HUES6 (cell line): ENCODE measurements around the gene EIF4A3.

Experiments used
- H3K27ac ChIP-seq: 2 replicates; pipeline ENCODE4 v1.7.0; 2013; ENCODE audit warnings: low read depth, mild to moderate bottlenecking, low read length, inconsistent platforms
- H3K27me3 ChIP-seq: 2 replicates; pipeline ENCODE4 v1.6.1; 2013; ENCODE audit warnings: low read length; ENCODE audit not compliant: control insufficient read depth, insufficient read depth
- H3K36me3 ChIP-seq: 2 replicates; pipeline ENCODE4 v1.6.1; 2013; ENCODE audit warnings: low read length; ENCODE audit not compliant: control insufficient read depth, insufficient read depth
- H3K4me1 ChIP-seq: 2 replicates; pipeline ENCODE4 v1.6.1; 2013; ENCODE audit warnings: low read length; ENCODE audit not compliant: control insufficient read depth, insufficient read depth
- H3K4me3 ChIP-seq: 2 replicates; pipeline ENCODE4 v1.5.1; 2013; ENCODE audit warnings: low read depth, low read length
- H3K9ac ChIP-seq: one replicate; pipeline ENCODE4 v1.6.1; 2013; ENCODE audit warnings: mild to moderate bottlenecking, low read length
- H3K9me3 ChIP-seq: 2 replicates; pipeline ENCODE4 v1.6.1; 2013; ENCODE audit warnings: low read depth, low read length; ENCODE audit not compliant: control insufficient read depth, insufficient read depth

The EIF4A3 gene

GRCh38 chr17:80132906-80133625 is 13.9 kb downstream of the EIF4A3 start:
- Histone ChIP-seq H3K4me3 (no peak overlapping the region), H3K36me3 (peaks cover 51% of the 10 kb centered on the region), H3K27me3 (no peaks in the 10 kb centered on the region), H3K4me1 (no peaks in the 10 kb centered on the region; the same call in 1 of the 2 replicates), H3K27ac (no peak overlapping the region), H3K9me3 (no peaks in the 10 kb centered on the region), H3K9ac (no peak overlapping the region)

DNA sequence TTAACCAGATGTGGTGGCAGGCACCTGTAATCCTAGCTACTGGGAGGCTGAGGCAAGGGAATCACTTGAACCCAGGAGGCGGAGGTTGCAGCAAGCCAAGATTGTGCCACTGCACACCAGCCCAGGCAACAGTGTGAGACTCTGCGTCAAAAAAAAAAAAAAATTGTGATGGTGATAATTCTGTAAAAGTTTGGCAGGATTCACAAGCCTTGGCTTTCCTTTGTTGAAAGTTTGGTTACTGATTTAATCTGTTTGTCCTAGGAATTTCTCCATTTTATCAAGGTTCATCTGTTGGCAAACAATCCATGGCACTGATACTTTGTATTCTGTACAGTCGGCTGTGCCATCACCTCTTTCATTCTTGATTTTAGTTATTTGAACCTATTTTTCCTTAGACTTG is 15.9 kb downstream of the EIF4A3 start:
- Histone ChIP-seq H3K27ac (no peak overlapping the region), H3K9ac (no peak overlapping the region), H3K36me3 (peaks cover 31% of the 10 kb centered on the region), H3K9me3 (no peaks in the 10 kb centered on the region), H3K27me3 (no peaks in the 10 kb centered on the region), H3K4me3 (no peak overlapping the region), H3K4me1 (no peaks in the 10 kb centered on the region; the same call in 1 of the 2 replicates)

DNA sequence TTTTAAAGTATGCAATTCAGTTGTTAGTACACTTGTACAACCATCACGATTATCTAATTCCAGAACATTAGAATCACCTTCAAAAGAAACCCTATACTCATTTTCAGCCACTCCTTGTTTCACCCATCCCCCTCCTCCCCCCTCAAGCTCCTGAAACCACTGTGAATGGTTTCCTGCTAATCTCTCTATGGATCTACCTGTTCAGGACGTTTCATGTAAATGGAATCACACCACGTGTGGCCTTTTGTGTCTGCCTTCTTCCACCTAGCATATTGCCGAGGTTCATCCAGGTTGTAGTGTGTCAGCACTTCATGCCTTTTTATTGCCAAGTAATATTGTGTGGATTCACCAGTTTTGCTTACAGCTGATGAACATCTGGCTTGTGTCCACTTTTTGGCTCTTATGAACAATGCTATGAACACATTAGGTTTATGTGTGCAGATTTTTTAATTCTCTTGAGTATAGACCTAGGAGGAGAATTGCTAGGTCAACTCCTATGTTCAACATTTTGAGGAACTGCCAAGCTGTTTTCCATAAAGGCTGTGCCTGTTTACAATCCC is 17.8 kb downstream of the EIF4A3 start:
- Histone ChIP-seq H3K27ac (no peak overlapping the region), H3K9ac (no peak overlapping the region), H3K4me3 (no peak overlapping the region), H3K9me3 (no peaks in the 10 kb centered on the region), H3K36me3 (peaks cover 12% of the 10 kb centered on the region), H3K4me1 (peaks cover 8% of the 10 kb centered on the region), H3K27me3 (no peaks in the 10 kb centered on the region)

DNA sequence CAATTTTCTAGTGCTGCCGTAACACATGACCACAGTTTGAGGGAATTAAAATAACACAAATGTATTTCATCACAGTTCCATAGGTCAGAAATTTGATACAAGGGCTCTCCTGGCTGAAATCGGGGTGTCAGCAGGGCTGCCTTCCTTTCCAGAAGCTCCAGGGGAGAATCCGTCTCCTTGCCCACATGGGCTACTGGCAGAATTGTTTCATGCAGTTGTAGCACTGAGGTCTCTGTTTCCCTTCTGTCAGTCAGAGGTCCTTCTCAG is 20.5 kb downstream of the EIF4A3 start:
- Histone ChIP-seq H3K27ac (no peak overlapping the region), H3K9me3 (no peaks in the 10 kb centered on the region), H3K36me3 (no peaks in the 10 kb centered on the region), H3K27me3 (no peaks in the 10 kb centered on the region), H3K4me3 (no peak overlapping the region), H3K4me1 (peaks cover 14% of the 10 kb centered on the region), H3K9ac (no peak overlapping the region)

DNA sequence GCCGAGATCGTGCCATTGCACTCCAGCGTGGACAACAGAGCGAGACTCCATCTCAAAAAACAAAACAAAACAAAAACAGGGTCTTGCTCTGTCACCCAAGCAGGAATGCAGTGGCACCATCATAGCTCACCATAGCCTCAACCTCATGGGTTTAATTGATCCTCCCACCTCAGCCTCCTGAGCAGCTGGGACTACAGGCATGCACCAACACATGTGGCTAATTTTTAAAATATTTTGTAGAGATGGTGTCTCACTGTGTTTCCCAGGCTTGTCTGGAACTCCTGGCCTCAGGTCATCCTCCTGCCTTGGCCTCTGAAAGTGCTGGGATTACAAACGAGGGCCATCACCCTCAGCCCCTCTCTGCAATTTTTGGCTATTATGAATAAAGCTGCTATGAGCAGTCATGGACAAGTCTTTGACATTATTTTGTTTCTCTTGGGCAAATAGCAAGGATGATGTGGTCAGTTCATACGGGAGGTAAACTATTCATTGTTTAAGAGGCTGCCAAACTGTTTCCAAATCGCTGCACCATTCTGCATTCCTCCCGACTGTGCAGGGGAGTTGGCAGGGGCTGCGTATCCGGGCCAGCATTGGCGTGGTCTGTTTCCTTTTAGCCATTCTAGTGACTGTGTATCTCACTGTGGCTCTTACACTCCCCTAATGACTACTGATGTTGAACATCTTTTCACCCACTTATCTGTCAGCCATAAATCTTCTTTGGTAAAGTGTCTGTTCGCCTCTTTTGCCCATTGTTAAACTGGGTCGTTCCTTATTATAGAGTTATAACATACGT is 21.1 kb downstream of the EIF4A3 start:
- Histone ChIP-seq H3K36me3 (no peaks in the 10 kb centered on the region), H3K9ac (no peak overlapping the region), H3K4me3 (no peak overlapping the region), H3K27me3 (no peaks in the 10 kb centered on the region), H3K27ac (no peak overlapping the region), H3K9me3 (no peaks in the 10 kb centered on the region), H3K4me1 (peaks cover 14% of the 10 kb centered on the region)

DNA sequence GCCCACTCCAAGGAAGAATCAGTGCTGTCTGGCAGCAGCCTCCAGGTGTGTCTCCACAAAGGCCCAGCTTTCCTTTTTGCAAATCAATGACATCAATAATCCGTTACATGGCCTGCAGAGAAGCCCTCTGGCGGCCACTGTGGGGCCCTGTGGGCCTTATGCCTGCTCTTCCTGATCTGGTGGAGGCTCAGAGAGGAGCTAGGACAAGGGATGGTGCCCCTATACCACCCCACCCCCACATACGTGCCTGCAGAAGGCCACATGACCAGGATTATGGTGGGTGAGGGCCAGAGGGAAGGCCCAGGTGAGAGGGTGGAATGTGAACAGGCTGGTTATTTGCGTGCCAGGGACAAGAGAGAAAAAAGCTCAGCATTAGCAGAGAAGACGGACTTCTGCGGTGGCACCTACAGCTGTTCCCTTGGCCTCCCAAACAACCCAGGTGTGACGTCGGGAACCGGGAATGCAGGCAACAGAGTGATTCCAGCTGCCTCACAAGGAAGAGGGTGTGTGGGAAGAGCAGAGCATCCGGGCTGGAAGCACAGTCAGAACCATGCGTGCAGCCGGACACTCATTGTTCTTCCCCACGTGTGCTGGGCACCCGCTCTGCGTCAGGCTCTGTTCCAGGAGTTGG is 22.5 kb downstream of the EIF4A3 start:
- no peak overlapping the region for H3K27ac ChIP-seq
- H3K27me3 ChIP-seq, result no peaks in the 10 kb centered on the region
- no peak overlapping the region for H3K4me3 ChIP-seq
- H3K9me3 ChIP-seq, result no peaks in the 10 kb centered on the region
- H3K36me3 ChIP-seq, result no peaks in the 10 kb centered on the region
- peaks cover 14% of the 10 kb centered on the region for H3K4me1 ChIP-seq
- H3K9ac ChIP-seq, result no peak overlapping the region

DNA sequence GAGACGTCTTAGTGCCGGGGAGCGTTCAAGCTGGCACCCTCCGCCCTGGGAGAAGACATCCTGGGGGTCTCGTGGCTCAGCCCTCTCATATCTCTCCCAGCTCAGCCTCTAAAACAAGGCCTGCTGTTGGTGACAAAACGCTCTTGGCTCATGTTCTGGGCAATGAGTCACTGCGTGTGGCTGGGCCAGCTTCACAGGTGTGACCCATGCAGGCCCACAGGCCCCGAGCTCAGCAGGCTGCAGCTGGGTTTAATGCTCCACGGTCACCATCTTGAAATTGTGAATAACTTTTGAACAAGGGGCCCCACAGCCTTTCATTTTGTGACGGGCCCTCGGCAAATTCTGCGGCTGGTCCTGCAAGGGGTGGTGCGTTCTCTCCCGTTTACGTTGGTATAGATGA is 23.1 kb downstream of the EIF4A3 start:
- Histone ChIP-seq H3K27me3 (no peaks in the 10 kb centered on the region), H3K27ac (0 out of 2 replicates have a peak overlapping the region, but pooled peaks have one; percentile 3), H3K9ac (no peak overlapping the region), H3K4me1 (peaks cover 14% of the 10 kb centered on the region), H3K4me3 (no peak overlapping the region), H3K9me3 (no peaks in the 10 kb centered on the region), H3K36me3 (peaks cover 2% of the 10 kb centered on the region)

DNA sequence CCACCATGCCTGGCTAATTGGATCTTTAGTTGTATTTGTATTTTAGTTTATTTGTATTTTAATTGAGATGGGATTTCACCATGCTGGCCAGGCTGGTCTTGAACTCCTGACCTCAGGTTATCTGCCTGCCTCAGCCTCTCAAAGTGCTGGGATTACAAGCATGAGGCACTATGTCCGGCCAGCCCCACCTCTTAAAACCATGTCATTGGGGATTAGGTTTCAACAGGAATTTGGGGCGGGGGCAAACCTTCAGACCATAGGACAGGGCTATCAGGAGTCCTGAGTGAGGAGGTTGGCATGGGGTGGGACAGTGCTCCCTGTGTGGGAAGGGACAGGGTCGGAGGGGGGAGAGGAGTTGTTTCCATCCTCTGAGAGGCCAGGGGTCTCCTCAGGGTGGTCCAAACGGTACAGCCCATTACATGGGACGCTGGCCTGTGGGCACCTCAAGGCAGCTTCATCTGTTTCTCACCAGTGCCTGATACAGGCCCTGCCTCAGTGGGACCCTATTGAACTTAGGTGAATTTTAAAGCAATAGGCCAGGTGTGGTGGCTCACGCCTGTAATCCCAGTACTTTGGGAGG is 23.9 kb downstream of the EIF4A3 start:
- peaks cover 8% of the 10 kb centered on the region for H3K36me3 ChIP-seq
- no peak overlapping the region for H3K27ac ChIP-seq
- no peaks in the 10 kb centered on the region for H3K27me3 ChIP-seq
- H3K4me1 ChIP-seq, result peaks cover 14% of the 10 kb centered on the region
- no peaks in the 10 kb centered on the region for H3K9me3 ChIP-seq
- H3K9ac ChIP-seq, result no peak overlapping the region
- no peak overlapping the region for H3K4me3 ChIP-seq

- Histone ChIP-seq H3K9ac (no peak overlapping the region), H3K4me1 (peaks cover 14% of the 10 kb centered on the region), H3K4me3 (no peak overlapping the region)
Observed at GRCh38 chr17:80122026-80122575, 24.8 kb downstream of the EIF4A3 start.

DNA sequence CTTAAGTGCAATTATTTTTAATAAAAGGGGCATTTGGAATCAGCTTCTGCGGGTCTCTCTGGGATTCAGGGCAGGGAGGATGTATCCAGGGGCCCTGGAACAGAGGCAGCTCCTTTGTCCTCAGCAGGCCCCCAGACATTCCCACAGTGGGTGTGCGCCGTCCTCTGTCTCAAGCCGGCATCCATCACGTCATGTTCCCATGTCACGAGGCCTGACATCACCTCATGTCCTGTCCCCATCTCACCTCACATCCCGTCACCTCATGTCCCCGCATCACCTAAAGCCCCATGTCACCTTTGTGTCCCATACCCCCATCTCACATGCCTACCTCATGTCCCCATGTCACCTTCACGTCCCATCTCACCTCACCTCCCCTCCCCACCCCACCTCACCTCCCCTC is 27.1 kb downstream of the EIF4A3 start:
- no peak overlapping the region for H3K4me3 ChIP-seq
- H3K27ac ChIP-seq, result no peak overlapping the region
- H3K36me3 ChIP-seq, result peaks cover 15% of the 10 kb centered on the region
- H3K4me1 ChIP-seq, result peaks cover 13% of the 10 kb centered on the region
- H3K27me3 ChIP-seq, result no peaks in the 10 kb centered on the region
- no peak overlapping the region for H3K9ac ChIP-seq
- H3K9me3 ChIP-seq, result no peaks in the 10 kb centered on the region

More at GRCh38 chr17:80122026-80122575, 24.8 kb downstream of the EIF4A3 start:
- no peak overlapping the region for H3K27ac ChIP-seq
- H3K27me3 ChIP-seq, result no peaks in the 10 kb centered on the region
- no peaks in the 10 kb centered on the region for H3K9me3 ChIP-seq
- peaks cover 12% of the 10 kb centered on the region for H3K36me3 ChIP-seq
